Measurements from ENCODE around the gene PTGER3. TPM values are rescaled to one million over a fixed set of nuclear protein-coding genes. Genes with fewer than 3 reads are reported as not detected.

Gene PTGER3
- total and polyA plus RNA-seq, 2 experiments from 2014 or later, result 0.45 to 1.6 TPM

DNA sequence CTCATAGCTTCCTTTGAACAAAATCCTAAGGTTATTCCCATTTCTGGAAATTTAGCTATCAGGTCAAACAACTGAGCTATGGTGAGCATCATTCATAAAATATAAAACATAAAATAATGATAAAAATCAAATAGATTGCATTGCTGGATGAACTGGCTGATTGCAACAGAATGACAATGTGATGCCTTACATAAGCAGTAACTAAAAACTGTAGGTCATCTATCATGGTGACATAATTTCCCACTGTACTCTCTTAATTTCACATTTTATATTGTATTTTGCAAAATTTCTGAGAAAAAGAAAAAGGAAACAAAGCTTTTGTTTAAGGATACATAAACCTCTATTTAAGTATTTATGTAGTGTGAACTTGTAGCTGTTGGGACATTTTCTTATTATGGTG, 4.6 kb downstream of the PTGER3 start (continued):
- TF ChIP-seq, protein P1, sequence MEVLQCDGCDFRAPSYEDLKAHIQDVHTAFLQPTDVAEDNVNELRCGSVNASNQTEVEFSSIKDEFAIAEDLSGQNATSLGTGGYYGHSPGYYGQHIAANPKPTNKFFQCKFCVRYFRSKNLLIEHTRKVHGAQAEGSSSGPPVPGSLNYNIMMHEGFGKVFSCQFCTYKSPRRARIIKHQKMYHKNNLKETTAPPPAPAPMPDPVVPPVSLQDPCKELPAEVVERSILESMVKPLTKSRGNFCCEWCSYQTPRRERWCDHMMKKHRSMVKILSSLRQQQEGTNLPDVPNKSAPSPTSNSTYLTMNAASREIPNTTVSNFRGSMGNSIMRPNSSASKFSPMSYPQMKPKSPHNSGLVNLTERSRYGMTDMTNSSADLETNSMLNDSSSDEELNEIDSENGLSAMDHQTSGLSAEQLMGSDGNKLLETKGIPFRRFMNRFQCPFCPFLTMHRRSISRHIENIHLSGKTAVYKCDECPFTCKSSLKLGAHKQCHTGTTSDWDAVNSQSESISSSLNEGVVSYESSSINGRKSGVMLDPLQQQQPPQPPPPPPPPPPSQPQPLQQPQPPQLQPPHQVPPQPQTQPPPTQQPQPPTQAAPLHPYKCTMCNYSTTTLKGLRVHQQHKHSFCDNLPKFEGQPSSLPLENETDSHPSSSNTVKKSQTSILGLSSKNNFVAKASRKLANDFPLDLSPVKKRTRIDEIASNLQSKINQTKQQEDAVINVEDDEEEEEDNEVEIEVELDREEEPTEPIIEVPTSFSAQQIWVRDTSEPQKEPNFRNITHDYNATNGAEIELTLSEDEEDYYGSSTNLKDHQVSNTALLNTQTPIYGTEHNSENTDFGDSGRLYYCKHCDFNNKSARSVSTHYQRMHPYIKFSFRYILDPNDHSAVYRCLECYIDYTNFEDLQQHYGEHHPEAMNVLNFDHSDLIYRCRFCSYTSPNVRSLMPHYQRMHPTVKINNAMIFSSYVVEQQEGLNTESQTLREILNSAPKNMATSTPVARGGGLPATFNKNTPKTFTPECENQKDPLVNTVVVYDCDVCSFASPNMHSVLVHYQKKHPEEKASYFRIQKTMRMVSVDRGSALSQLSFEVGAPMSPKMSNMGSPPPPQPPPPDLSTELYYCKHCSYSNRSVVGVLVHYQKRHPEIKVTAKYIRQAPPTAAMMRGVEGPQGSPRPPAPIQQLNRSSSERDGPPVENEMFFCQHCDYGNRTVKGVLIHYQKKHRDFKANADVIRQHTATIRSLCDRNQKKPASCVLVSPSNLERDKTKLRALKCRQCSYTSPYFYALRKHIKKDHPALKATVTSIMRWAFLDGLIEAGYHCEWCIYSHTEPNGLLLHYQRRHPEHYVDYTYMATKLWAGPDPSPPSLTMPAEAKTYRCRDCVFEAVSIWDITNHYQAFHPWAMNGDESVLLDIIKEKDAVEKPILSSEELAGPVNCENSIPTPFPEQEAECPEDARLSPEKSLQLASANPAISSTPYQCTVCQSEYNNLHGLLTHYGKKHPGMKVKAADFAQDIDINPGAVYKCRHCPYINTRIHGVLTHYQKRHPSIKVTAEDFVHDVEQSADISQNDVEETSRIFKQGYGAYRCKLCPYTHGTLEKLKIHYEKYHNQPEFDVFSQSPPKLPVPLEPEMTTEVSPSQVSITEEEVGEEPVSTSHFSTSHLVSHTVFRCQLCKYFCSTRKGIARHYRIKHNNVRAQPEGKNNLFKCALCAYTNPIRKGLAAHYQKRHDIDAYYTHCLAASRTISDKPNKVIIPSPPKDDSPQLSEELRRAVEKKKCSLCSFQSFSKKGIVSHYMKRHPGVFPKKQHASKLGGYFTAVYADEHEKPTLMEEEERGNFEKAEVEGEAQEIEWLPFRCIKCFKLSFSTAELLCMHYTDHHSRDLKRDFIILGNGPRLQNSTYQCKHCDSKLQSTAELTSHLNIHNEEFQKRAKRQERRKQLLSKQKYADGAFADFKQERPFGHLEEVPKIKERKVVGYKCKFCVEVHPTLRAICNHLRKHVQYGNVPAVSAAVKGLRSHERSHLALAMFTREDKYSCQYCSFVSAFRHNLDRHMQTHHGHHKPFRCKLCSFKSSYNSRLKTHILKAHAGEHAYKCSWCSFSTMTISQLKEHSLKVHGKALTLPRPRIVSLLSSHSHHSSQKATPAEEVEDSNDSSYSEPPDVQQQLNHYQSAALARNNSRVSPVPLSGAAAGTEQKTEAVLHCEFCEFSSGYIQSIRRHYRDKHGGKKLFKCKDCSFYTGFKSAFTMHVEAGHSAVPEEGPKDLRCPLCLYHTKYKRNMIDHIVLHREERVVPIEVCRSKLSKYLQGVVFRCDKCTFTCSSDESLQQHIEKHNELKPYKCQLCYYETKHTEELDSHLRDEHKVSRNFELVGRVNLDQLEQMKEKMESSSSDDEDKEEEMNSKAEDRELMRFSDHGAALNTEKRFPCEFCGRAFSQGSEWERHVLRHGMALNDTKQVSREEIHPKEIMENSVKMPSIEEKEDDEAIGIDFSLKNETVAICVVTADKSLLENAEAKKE (CRISPR knock-in tag; IDR thresholded peaks at IDR 0.05), result no peak
- TF ChIP-seq ZNF331 (CRISPR knock-in tag; IDR thresholded peaks at IDR 0.05; ENCODE audit: low read depth) (no peak), STAT1 (IDR thresholded peaks at IDR 0.05; ENCODE audit: unreplicated experiment) (no peak)
- TF ChIP-seq, protein P2, sequence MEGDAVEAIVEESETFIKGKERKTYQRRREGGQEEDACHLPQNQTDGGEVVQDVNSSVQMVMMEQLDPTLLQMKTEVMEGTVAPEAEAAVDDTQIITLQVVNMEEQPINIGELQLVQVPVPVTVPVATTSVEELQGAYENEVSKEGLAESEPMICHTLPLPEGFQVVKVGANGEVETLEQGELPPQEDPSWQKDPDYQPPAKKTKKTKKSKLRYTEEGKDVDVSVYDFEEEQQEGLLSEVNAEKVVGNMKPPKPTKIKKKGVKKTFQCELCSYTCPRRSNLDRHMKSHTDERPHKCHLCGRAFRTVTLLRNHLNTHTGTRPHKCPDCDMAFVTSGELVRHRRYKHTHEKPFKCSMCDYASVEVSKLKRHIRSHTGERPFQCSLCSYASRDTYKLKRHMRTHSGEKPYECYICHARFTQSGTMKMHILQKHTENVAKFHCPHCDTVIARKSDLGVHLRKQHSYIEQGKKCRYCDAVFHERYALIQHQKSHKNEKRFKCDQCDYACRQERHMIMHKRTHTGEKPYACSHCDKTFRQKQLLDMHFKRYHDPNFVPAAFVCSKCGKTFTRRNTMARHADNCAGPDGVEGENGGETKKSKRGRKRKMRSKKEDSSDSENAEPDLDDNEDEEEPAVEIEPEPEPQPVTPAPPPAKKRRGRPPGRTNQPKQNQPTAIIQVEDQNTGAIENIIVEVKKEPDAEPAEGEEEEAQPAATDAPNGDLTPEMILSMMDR (conservative IDR thresholded peaks at IDR 0.05; ENCODE audit: low read depth in 2 of 2), result no peak

DNA sequence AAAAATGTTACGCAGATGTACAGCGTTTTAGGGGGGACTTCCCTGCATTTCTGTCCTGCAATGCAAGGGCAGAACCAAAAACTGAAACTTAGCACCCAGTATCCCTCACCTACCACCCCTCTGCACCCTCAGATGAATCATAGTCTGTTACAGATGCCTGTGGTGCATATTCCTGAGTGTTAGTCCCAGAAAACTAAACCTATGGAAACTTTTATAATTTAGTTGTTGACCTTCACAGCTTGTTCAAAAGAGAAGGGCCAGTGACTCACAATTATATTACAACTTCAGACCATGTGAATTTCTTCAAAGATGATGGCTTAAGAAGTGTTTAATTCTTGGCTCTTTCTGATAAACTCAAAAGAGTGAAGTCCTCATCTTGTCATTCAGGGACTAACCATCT, 5.8 kb downstream of the PTGER3 start:
- Histone ChIP-seq H3K4me1 (ENCODE audit: insufficient read depth) (no peaks in the 10 kb centered on the region), H3K27me3 (ENCODE audit: insufficient read depth) (peaks cover 7% of the 10 kb centered on the region), H2AFZ (no peak overlapping the region), H3K9me2 (ENCODE audit: insufficient read depth) (0 out of 2 replicates have a peak, but pooled peaks cover 2% of the 10 kb centered on the region), H3K79me2 (replicated peaks; ENCODE audit: insufficient read depth) (no peaks in the 10 kb centered on the region), H4K20me1 (replicated peaks; ENCODE audit: insufficient read depth) (no peaks in the 10 kb centered on the region), H3K27ac (ENCODE audit: low read depth) (no peak overlapping the region), H3F3A (replicated peaks; ENCODE audit: low read depth) (no peaks in the 10 kb centered on the region), H3K4me3 (no peak overlapping the region), H3K4me2 (no peak overlapping the region), H3K36me3 (ENCODE audit: insufficient read depth) (no peaks in the 10 kb centered on the region)
- Mint-ChIP-seq H3K4me1 (no peaks in the 10 kb centered on the region; the same call in 2 of the 3 replicates), H3K9me3 (no peaks in the 10 kb centered on the region; the same call in 2 of the 3 replicates), H3K27ac (no peak overlapping the region), H3K4me3 (no peak overlapping the region), H3K36me3 (ENCODE audit: low read depth) (no peaks in the 10 kb centered on the region), H3K27me3 (ENCODE audit: insufficient read depth, low read depth, poor library complexity) (peaks cover 10% of the 10 kb centered on the region)
- ATAC-seq, result no peak
- no peak for DNase-seq (ENCODE audit: low spot score)
- no peak for TF ChIP-seq STAT1 (IDR thresholded peaks at IDR 0.05; ENCODE audit: unreplicated experiment)
- TF ChIP-seq, protein P3, sequence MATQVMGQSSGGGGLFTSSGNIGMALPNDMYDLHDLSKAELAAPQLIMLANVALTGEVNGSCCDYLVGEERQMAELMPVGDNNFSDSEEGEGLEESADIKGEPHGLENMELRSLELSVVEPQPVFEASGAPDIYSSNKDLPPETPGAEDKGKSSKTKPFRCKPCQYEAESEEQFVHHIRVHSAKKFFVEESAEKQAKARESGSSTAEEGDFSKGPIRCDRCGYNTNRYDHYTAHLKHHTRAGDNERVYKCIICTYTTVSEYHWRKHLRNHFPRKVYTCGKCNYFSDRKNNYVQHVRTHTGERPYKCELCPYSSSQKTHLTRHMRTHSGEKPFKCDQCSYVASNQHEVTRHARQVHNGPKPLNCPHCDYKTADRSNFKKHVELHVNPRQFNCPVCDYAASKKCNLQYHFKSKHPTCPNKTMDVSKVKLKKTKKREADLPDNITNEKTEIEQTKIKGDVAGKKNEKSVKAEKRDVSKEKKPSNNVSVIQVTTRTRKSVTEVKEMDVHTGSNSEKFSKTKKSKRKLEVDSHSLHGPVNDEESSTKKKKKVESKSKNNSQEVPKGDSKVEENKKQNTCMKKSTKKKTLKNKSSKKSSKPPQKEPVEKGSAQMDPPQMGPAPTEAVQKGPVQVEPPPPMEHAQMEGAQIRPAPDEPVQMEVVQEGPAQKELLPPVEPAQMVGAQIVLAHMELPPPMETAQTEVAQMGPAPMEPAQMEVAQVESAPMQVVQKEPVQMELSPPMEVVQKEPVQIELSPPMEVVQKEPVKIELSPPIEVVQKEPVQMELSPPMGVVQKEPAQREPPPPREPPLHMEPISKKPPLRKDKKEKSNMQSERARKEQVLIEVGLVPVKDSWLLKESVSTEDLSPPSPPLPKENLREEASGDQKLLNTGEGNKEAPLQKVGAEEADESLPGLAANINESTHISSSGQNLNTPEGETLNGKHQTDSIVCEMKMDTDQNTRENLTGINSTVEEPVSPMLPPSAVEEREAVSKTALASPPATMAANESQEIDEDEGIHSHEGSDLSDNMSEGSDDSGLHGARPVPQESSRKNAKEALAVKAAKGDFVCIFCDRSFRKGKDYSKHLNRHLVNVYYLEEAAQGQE (IDR thresholded peaks at IDR 0.05; ENCODE audit: unreplicated experiment), result no peak
- TF ChIP-seq, protein P4, sequence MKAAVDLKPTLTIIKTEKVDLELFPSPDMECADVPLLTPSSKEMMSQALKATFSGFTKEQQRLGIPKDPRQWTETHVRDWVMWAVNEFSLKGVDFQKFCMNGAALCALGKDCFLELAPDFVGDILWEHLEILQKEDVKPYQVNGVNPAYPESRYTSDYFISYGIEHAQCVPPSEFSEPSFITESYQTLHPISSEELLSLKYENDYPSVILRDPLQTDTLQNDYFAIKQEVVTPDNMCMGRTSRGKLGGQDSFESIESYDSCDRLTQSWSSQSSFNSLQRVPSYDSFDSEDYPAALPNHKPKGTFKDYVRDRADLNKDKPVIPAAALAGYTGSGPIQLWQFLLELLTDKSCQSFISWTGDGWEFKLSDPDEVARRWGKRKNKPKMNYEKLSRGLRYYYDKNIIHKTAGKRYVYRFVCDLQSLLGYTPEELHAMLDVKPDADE (IDR thresholded peaks at IDR 0.05), result no peak

All from GM23338 (cell line).